SK-N-SH (cell line): Measurements from ENCODE around the gene ARL3. TPM values are rescaled to one million over a fixed set of nuclear protein-coding genes. Genes with fewer than 3 reads are reported as not detected.
A peak's percentile ranks its signal among the peaks of the same experiment; 100 is the strongest.

ENCODE experiments used
- CTCF ChIA-PET: fragments of 300-600, 350-600 bp; formaldehyde crosslinking; extraction: SDS; loops from one replicate; lab custom pipeline; 2021; lab: Yijun Ruan, JAX
- POLR2A ChIA-PET: fragments of 350-600 bp; sonication (Branson Sonifier 250); formaldehyde crosslinking; extraction: SDS; loops from one replicate; lab custom pipeline; 2020; ENCODE audit warnings: antibody characterized with exemption, inconsistent platforms; lab: Yijun Ruan, JAX
- DNase-seq: peaks from one replicate; pipeline ENCODE4 v3.0.0; 2012
- H2AFZ ChIP-seq: fragments of 200-600 bp; sonication (generic); 2 replicates; pipeline ENCODE4 v1.8.1; 2016; ENCODE audit warnings: antibody characterized with exemption, mild to moderate bottlenecking, low read depth
- H3F3A ChIP-seq: fragments of 200-600 bp; sonication (generic); replicated peaks from 2 replicates; pipeline ENCODE3; 2016; ENCODE audit warnings: antibody characterized with exemption, mild to moderate bottlenecking; ENCODE audit not compliant: insufficient read depth
- H3K27ac ChIP-seq, 2 experiments: fragments of 200-500 bp in 1 of 2; fragments of 200-600 bp in 1 of 2; sonication (Bioruptor generic) in 1 of 2; sonication (generic), shearing (Covaris generic) in 1 of 2; 2 replicates each; pipeline versions ENCODE4 v1.5.1 to v1.6.1; 2014 to 2016; ENCODE audit warnings: low read depth in 2 of 2, inconsistent platforms in 1 of 2, low read length in 1 of 2, mild to moderate bottlenecking in 1 of 2, mixed read lengths in 1 of 2
- H3K27me3 ChIP-seq: fragments of 200-600 bp; sonication (generic), shearing (Covaris generic); 2 replicates; pipeline ENCODE4 v1.6.1; 2016; ENCODE audit warnings: mixed run types; ENCODE audit not compliant: insufficient read depth
- H3K36me3 ChIP-seq, 2 experiments: fragments of 200-500 bp in 1 of 2; fragments of 200-600 bp in 1 of 2; sonication (Bioruptor generic) in 1 of 2; sonication (generic) in 1 of 2; replicated peaks in 1 of 2; 2 replicates each; pipeline versions ENCODE3 to v1.5.1; 2014 to 2016; ENCODE audit warnings: low read length in 1 of 2, mild to moderate bottlenecking in 1 of 2; ENCODE audit not compliant: insufficient read depth in 2 of 2, control insufficient read depth in 1 of 2
- H3K4me1 ChIP-seq, 2 experiments: fragments of 200-500 bp in 1 of 2; fragments of 200-600 bp in 1 of 2; sonication (Bioruptor generic) in 1 of 2; sonication (generic), shearing (Covaris generic) in 1 of 2; 2 replicates each; pipeline versions ENCODE4 v1.5.1 to v1.6.1; 2014 to 2016; ENCODE audit warnings: low read depth in 1 of 2, low read length in 1 of 2, mixed run types in 1 of 2; ENCODE audit not compliant: insufficient read depth in 2 of 2, control insufficient read depth in 1 of 2
- H3K4me2 ChIP-seq: fragments of 200-600 bp; sonication (generic), shearing (Covaris generic); 2 replicates; pipeline ENCODE4 v1.6.1; 2017; ENCODE audit warnings: mixed run types
- H3K4me3 ChIP-seq, 2 experiments: fragments of 200-500 bp in 1 of 2; fragments of 200-600 bp in 1 of 2; sonication (Bioruptor generic) in 1 of 2; sonication (generic), shearing (Covaris generic) in 1 of 2; 2 replicates each; pipeline versions ENCODE4 v1.5.1 to v1.8.1; 2014 to 2016; ENCODE audit warnings: low read depth in 2 of 2, inconsistent platforms in 1 of 2, low read length in 1 of 2, mild to moderate bottlenecking in 1 of 2, mixed read lengths in 1 of 2, moderate library complexity in 1 of 2
- H3K79me2 ChIP-seq: fragments of 200-600 bp; sonication (generic); 2 replicates; pipeline ENCODE4 v1.8.1; 2017; ENCODE audit warnings: mild to moderate bottlenecking; ENCODE audit not compliant: insufficient read depth
- H3K9ac ChIP-seq: fragments of 200-600 bp; sonication (generic); 2 replicates; pipeline ENCODE4 v1.6.1; 2017; ENCODE audit warnings: mixed run types
- H3K9me2 ChIP-seq: fragments of 200-600 bp; sonication (generic); 2 replicates; pipeline ENCODE4 v1.6.1; 2017; ENCODE audit warnings: mixed run types
- H3K9me3 ChIP-seq: fragments of 200-600 bp; sonication (generic); 2 replicates; pipeline ENCODE4 v1.6.1; 2017; ENCODE audit warnings: mixed run types, mild to moderate bottlenecking, moderate library complexity
- H4K20me1 ChIP-seq: fragments of 200-600 bp; sonication (generic); 2 replicates; pipeline ENCODE4 v1.6.1; 2017; ENCODE audit warnings: mild to moderate bottlenecking, mixed run types; ENCODE audit not compliant: insufficient read depth
- CHD2 ChIP-seq: fragments of 150-350 bp; IDR thresholded peaks from 2 replicates; pipeline ENCODE4 v1.6.1; 2018; ENCODE audit warnings: low read length; ENCODE audit not compliant: partially characterized antibody
- CTCF ChIP-seq: fragments of 200-600 bp; sonication (generic); IDR thresholded peaks from 2 replicates; pipeline ENCODE4 v1.6.1; 2017; ENCODE audit warnings: antibody characterized with exemption, mild to moderate bottlenecking, moderate library complexity
- ELF1 ChIP-seq: IDR thresholded peaks from 2 replicates; pipeline ENCODE4 v1.4.0; 2012
- EP300 ChIP-seq, 2 experiments: IDR thresholded peaks; 2 replicates each; pipeline versions ENCODE4 v1.4.0 to v1.6.1; 2012; ENCODE audit warnings: borderline replicate concordance in 1 of 2, low read depth in 1 of 2, low read length in 1 of 2
- EZH2phosphoT487 ChIP-seq: fragments of 200-600 bp; sonication (generic); IDR thresholded peaks from 2 replicates; pipeline ENCODE4 v1.6.1; 2017; ENCODE audit warnings: low read depth, mixed run types, mild to moderate bottlenecking, antibody characterized with exemption, moderate library complexity, borderline replicate concordance
- FOSL2 ChIP-seq: IDR thresholded peaks from 2 replicates; pipeline ENCODE4 v1.4.0; 2012; ENCODE audit warnings: low read depth, mild to moderate bottlenecking, moderate library complexity, borderline replicate concordance
- FOXJ3 ChIP-seq: sonication (generic); formaldehyde crosslinking; IDR thresholded peaks from 2 replicates; pipeline ENCODE4 v1.5.1; 2020; ENCODE audit warnings: mild to moderate bottlenecking, missing genetic modification reagents
- FOXM1 ChIP-seq: IDR thresholded peaks from 2 replicates; pipeline ENCODE4 v1.4.0; 2012; ENCODE audit warnings: low read depth, mild to moderate bottlenecking
- GABPA ChIP-seq: IDR thresholded peaks from 2 replicates; pipeline ENCODE4 v1.4.0; 2012; ENCODE audit warnings: low read depth, mild to moderate bottlenecking
- GATA2 ChIP-seq: sonication (generic); formaldehyde crosslinking; IDR thresholded peaks from 2 replicates; pipeline ENCODE4 v1.5.0; 2020; ENCODE audit warnings: mild to moderate bottlenecking, missing genetic modification reagents
- IRF3 ChIP-seq: fragments of 150-350 bp; IDR thresholded peaks from 2 replicates; pipeline ENCODE4 v1.6.1; 2016; ENCODE audit warnings: mild to moderate bottlenecking, low read depth, low read length
- JUND ChIP-seq: IDR thresholded peaks from 2 replicates; pipeline ENCODE4 v1.4.0; 2012
- MEF2A ChIP-seq: IDR thresholded peaks from 2 replicates; pipeline ENCODE4 v1.4.0; 2012; ENCODE audit warnings: low read depth, borderline replicate concordance
- NRF1 ChIP-seq: IDR thresholded peaks from 2 replicates; pipeline ENCODE4 v1.6.1; 2012; ENCODE audit warnings: low read depth, mild to moderate bottlenecking, low read length
- POLR2AphosphoS5 ChIP-seq: IDR thresholded peaks from 2 replicates; pipeline ENCODE4 v1.6.1; 2012; ENCODE audit warnings: low read depth, low read length
- RAD21 ChIP-seq: IDR thresholded peaks from 2 replicates; pipeline ENCODE4 v1.6.1; 2012; ENCODE audit warnings: mild to moderate bottlenecking, low read length
- RCOR1 ChIP-seq: fragments of 150-350 bp; IDR thresholded peaks from 2 replicates; pipeline ENCODE4 v1.6.1; 2017; ENCODE audit warnings: antibody characterized with exemption, low read length
- REST ChIP-seq: IDR thresholded peaks from 2 replicates; pipeline ENCODE4 v1.6.1; 2012; ENCODE audit warnings: mild to moderate bottlenecking, low read depth, low read length, moderate library complexity
- RFX5 ChIP-seq: IDR thresholded peaks from 2 replicates; pipeline ENCODE4 v1.6.1; 2012; ENCODE audit warnings: mild to moderate bottlenecking, improper control_type of control experiment, low read length
- RXRA ChIP-seq: IDR thresholded peaks from 2 replicates; pipeline ENCODE4 v1.4.0; 2012; ENCODE audit warnings: low read depth, mild to moderate bottlenecking, borderline replicate concordance
- SIN3A ChIP-seq: IDR thresholded peaks from 2 replicates; pipeline ENCODE4 v1.6.1; 2012; ENCODE audit warnings: low read depth, mild to moderate bottlenecking, low read length, moderate library complexity, borderline replicate concordance
- SMC3 ChIP-seq: IDR thresholded peaks from 2 replicates; pipeline ENCODE4 v1.6.1; 2012; ENCODE audit warnings: low read depth, low read length, improper control_type of control experiment
- TAF1 ChIP-seq: IDR thresholded peaks from 2 replicates; pipeline ENCODE4 v1.6.1; 2012; ENCODE audit warnings: low read depth, mild to moderate bottlenecking, low read length, moderate library complexity, borderline replicate concordance
- TCF12 ChIP-seq: IDR thresholded peaks from 2 replicates; pipeline ENCODE4 v1.4.0; 2012
- TEAD4 ChIP-seq: IDR thresholded peaks from 2 replicates; pipeline ENCODE4 v1.4.0; 2012; ENCODE audit warnings: mild to moderate bottlenecking, borderline replicate concordance; ENCODE audit not compliant: insufficient read depth
- YY1 ChIP-seq: IDR thresholded peaks from 2 replicates; pipeline ENCODE4 v1.4.0; 2012; ENCODE audit warnings: low read depth, mild to moderate bottlenecking
- WGBS: methylation state at CpG from one replicate; pipeline ENCODE4 v1.1.6; 2017; ENCODE audit warnings: low lambda C conversion rate; 5-methylcytosine and 5-hydroxymethylcytosine counted together
- polyA plus RNA-seq, 3 experiments: library from polyadenylated mRNA; depleted of rRNA; stranded (reverse); fragments of >200 nt; gene quantifications; 2 replicates each; pipeline ENCODE4 v1.2.3, GENCODE V29; 2012
- TF ChIP-seq, protein P1 (sequence below): IDR thresholded peaks from 2 replicates; pipeline ENCODE4 v1.4.0; 2012; ENCODE audit warnings: low read depth

ARL3 gene
- polyA plus RNA-seq, 1 of the 3 experiments (the other 2 are of a cell fraction), result 11.2 TPM

- CTCF ChIA-PET, result interaction anchor here (1.1 to 1.5 kb wide), 5 partner anchors 12 to 138 kb away, joined by 3 to 9 read pairs (median 3); partner anchors contain the start of gene SUFU
- Histone ChIP-seq H3K9ac (peak overlapping the region; percentile 99), H3K27me3 (no peaks in the 10 kb centered on the region), H3K9me3 (no peaks in the 10 kb centered on the region), H3K9me2 (no peaks in the 10 kb centered on the region), H2AFZ (peak overlapping the region; percentile 95), H3F3A (peaks cover 31% of the 10 kb centered on the region), H3K4me3 (peak overlapping the region; percentile 56 to 99), H3K4me1 (peaks cover 4 to 13% of the 10 kb centered on the region in 2 experiments; a peak in 3 of 4 replicates), H4K20me1 (peaks cover 20% of the 10 kb centered on the region), H3K36me3 (peaks cover 0 to 4% of the 10 kb centered on the region in 2 experiments), H3K27ac (peak overlapping the region; percentile 93 to 94), H3K4me2 (peak overlapping the region; percentile 98), H3K79me2 (peaks cover 42% of the 10 kb centered on the region)
- DNase-seq, result peak; percentile 92
- POLR2A ChIA-PET, result interaction anchor here (0.8 to 2.2 kb wide), 10 partner anchors 8 to 72 kb away, joined by 3 to 34 read pairs (median 5); partner anchors contain the start of genes ARL3 and SFXN2
- under 1% methylated on average over 27 of the region's 77 CpGs for WGBS
- TF ChIP-seq EP300 (IDR thresholded peaks at IDR 0.05; ENCODE audit: borderline replicate concordance in 1 of 2, low read depth in 1 of 2, low read length in 1 of 2), result 0 out of 4 replicates have a peak, but pooled peaks of 1 of the 2 experiments have one; percentile 21
- no peak for TF ChIP-seq YY1
- TF ChIP-seq EZH2phosphoT487, result no peak
- TF ChIP-seq SIN3A, result no peak; the same call in 1 of the 2 replicates
- TF ChIP-seq TAF1, result peak; percentile 57
- TF ChIP-seq NRF1, result no peak
- TF ChIP-seq ELF1, result peak; percentile 80
- no peak for TF ChIP-seq GATA2
- peak; percentile 19; the same call in 1 of the 2 replicates for TF ChIP-seq TCF12
- no peak for TF ChIP-seq RXRA
- TF ChIP-seq, protein P1, sequence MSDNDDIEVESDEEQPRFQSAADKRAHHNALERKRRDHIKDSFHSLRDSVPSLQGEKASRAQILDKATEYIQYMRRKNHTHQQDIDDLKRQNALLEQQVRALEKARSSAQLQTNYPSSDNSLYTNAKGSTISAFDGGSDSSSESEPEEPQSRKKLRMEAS, result peak; percentile 64; the same call in 1 of the 2 replicates
- TF ChIP-seq POLR2AphosphoS5, result peak; percentile 73; the same call in 1 of the 2 replicates
- TF ChIP-seq RAD21, result no peak
- no peak for TF ChIP-seq IRF3
- 0 out of 2 replicates have a peak, but pooled peaks have one; percentile 18 for TF ChIP-seq MEF2A
- TF ChIP-seq GABPA, result peak; percentile 65
- TF ChIP-seq JUND, result no peak
- TF ChIP-seq RFX5, result no peak
- no peak for TF ChIP-seq CTCF
- TF ChIP-seq TEAD4, result no peak
- TF ChIP-seq REST, result no peak; the same call in 1 of the 2 replicates
- no peak for TF ChIP-seq SMC3
- TF ChIP-seq FOSL2, result no peak
- TF ChIP-seq FOXM1, result no peak
- peak; percentile 83 for TF ChIP-seq CHD2
- no peak for TF ChIP-seq FOXJ3
- no peak for TF ChIP-seq RCOR1
These were observed 72.1 kb downstream of the ARL3 start for GRCh38 chr10:102641880-102642735.
